Measurements from ENCODE around the gene SBF2. TPM values are rescaled to one million over a fixed set of nuclear protein-coding genes. Genes with fewer than 3 reads are reported as not detected.

SBF2 gene
- total RNA-seq, 1 experiment from 2014 or later = 30.2 TPM

DNA sequence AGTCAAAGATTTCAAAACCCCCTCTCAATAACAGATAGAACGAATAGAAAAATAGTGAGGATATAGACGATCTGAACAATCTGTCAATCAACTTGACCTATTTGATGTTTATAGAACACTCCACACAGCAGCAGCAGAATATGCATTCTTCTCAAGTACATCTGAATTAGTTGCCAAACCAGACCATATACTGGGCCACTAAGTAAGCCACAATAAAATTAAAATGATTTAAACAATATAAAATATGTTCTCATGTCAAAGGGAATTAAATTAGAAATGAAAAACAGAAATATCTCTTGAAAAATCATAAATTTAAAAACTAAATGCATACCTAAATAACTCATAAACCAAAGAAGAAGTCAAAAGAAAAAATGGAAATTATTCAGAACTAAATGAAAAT, 229.2 kb downstream of the SBF2 start:
- no peak overlapping the region for H3K4me3 Mint-ChIP-seq
- Histone ChIP-seq H3K9ac (ENCODE audit: extremely low read depth, insufficient read length, low read length) (no peak overlapping the region), H3K4me2 (ENCODE audit: insufficient read depth, insufficient read length, low read length) (no peak overlapping the region), H3K4me1 (ENCODE audit: insufficient read depth, low read length) (no peaks in the 10 kb centered on the region; the same call in none of the 2 replicates), H3K4ac (ENCODE audit: low read depth, low read length) (no peak overlapping the region), H3T11ph (ENCODE audit: low read length) (no peak overlapping the region), H2BK5ac (ENCODE audit: insufficient read length, low read length) (no peak overlapping the region), H2AFZ (ENCODE audit: low read length) (no peak overlapping the region), H4K8ac (replicated peaks; ENCODE audit: insufficient read length, low read depth, low read length) (no peak overlapping the region), H4K20me1 (ENCODE audit: control insufficient read depth, insufficient read depth, insufficient read length) (no peaks in the 10 kb centered on the region), H2BK20ac (ENCODE audit: low read depth, low read length, poor library complexity, severe bottlenecking) (no peak overlapping the region), H3K23ac (ENCODE audit: insufficient read length, low read depth, low read length) (no peak overlapping the region), H3K14ac (ENCODE audit: insufficient read depth, low read length) (no peak overlapping the region), H4K91ac (ENCODE audit: insufficient read length, low read depth, low read length) (no peak overlapping the region), H3K79me2 (ENCODE audit: insufficient read depth, low read length) (no peaks in the 10 kb centered on the region; the same call in 1 of the 2 replicates), H2BK15ac (ENCODE audit: low read depth, low read length) (no peak overlapping the region), H3K18ac (ENCODE audit: insufficient read length, low read depth, low read length) (no peak overlapping the region), H3K23me2 (ENCODE audit: insufficient read length, low read depth, low read length, poor library complexity, severe bottlenecking) (no peaks in the 10 kb centered on the region), H2AK5ac (ENCODE audit: insufficient read length, low read length) (no peak overlapping the region), H2BK120ac (ENCODE audit: low read depth, low read length, poor library complexity, severe bottlenecking) (no peak overlapping the region), H4K5ac (ENCODE audit: insufficient read length, low read depth, low read length) (no peak overlapping the region), H2BK12ac (ENCODE audit: insufficient read length, low read depth, low read length) (no peak overlapping the region), H3K27ac (ENCODE audit: insufficient read length, low read depth, low read length) (no peak overlapping the region), H3K79me1 (ENCODE audit: insufficient read depth, low read depth, low read length, poor library complexity, severe bottlenecking) (no peaks in the 10 kb centered on the region), H3K9me3 (ENCODE audit: control insufficient read depth, low read depth, low read length) (no peaks in the 10 kb centered on the region), H3K27me3 (ENCODE audit: insufficient read depth, low read length) (no peaks in the 10 kb centered on the region), H3K56ac (ENCODE audit: insufficient read length, low read depth, low read length) (no peak overlapping the region)
- H3K9me3 Mint-ChIP-seq = peaks cover 27% of the 10 kb centered on the region in 2 experiments
- DNase-seq = no peak
- peaks cover 17 to 28% (median 24%) of the 10 kb centered on the region in 3 experiments for H3K36me3 Mint-ChIP-seq (ENCODE audit: insufficient read depth in 1 of 3, low read depth in 3 of 3)
- no peaks in the 10 kb centered on the region for H3K27me3 Mint-ChIP-seq (ENCODE audit: low read depth)
- WGBS (ENCODE audit: extremely low coverage, insufficient read length, low lambda C conversion rate) = no CpG with 5 or more reads among the region's 2 CpGs
- no peak for TF ChIP-seq CTCF (conservative IDR thresholded peaks at IDR 0.05)
- peaks cover 27 to 29% of the 10 kb centered on the region in 2 experiments for H3K4me1 Mint-ChIP-seq
- no peak overlapping the region for H3K27ac Mint-ChIP-seq

Data from H9 (cell line).